ENCODE measurements around the gene DNAH7.
"Not testable (repeated sequence)": the region's sequence is repeated elsewhere in the genome, so short reads cannot be mapped to it uniquely, and the experiment has no call there.

DNAH7 gene

GRCh38 chr2:195967336-195967735 lies 101.3 kb downstream of the DNAH7 start:
- no peak overlapping the region for H3K9ac ChIP-seq (ENCODE audit: low read length in 2 of 2)
- no peaks in the 10 kb centered on the region for H3K36me3 ChIP-seq (ENCODE audit: control insufficient read depth in 2 of 2, insufficient read depth in 2 of 2, low read length in 2 of 2)
- no peak overlapping the region for H3K27ac ChIP-seq (ENCODE audit: low read length)
- no peak overlapping the region for H3K4me3 ChIP-seq (ENCODE audit: low read length in 2 of 2)
- H3K4me1 ChIP-seq (ENCODE audit: control insufficient read depth, insufficient read depth, low read length): no peaks in the 10 kb centered on the region
- H3K27me3 ChIP-seq (ENCODE audit: control insufficient read depth in 1 of 2, insufficient read depth in 2 of 2, low read length in 2 of 2): no peaks in the 10 kb centered on the region
- H3K9me3 ChIP-seq (ENCODE audit: control insufficient read depth in 2 of 2, low read length in 2 of 2): no peaks in the 10 kb centered on the region

- no peaks in the 10 kb centered on the region for H3K9me3 ChIP-seq (ENCODE audit: control insufficient read depth in 2 of 2, low read length in 2 of 2)
- no peak overlapping the region for H3K27ac ChIP-seq (ENCODE audit: low read length)
- no peak overlapping the region for H3K9ac ChIP-seq (ENCODE audit: low read length in 2 of 2)
- H3K4me1 ChIP-seq (ENCODE audit: control insufficient read depth, insufficient read depth, low read length): no peaks in the 10 kb centered on the region
- no peaks in the 10 kb centered on the region for H3K27me3 ChIP-seq (ENCODE audit: control insufficient read depth in 1 of 2, insufficient read depth in 2 of 2, low read length in 2 of 2)
- H3K4me3 ChIP-seq (ENCODE audit: low read length in 2 of 2): no peak overlapping the region
- H3K36me3 ChIP-seq (ENCODE audit: control insufficient read depth in 2 of 2, insufficient read depth in 2 of 2, low read length in 2 of 2): no peaks in the 10 kb centered on the region
These were observed 106.8 kb downstream of the DNAH7 start for GRCh38 chr2:195961873-195962272.

GRCh38 chr2:195959341-195959740 lies 109.3 kb downstream of the DNAH7 start:
- no peaks in the 10 kb centered on the region for H3K36me3 ChIP-seq (ENCODE audit: control insufficient read depth in 2 of 2, insufficient read depth in 2 of 2, low read length in 2 of 2)
- no peak overlapping the region for H3K9ac ChIP-seq (ENCODE audit: low read length in 2 of 2)
- H3K4me1 ChIP-seq (ENCODE audit: control insufficient read depth, insufficient read depth, low read length): no peaks in the 10 kb centered on the region
- H3K27me3 ChIP-seq (ENCODE audit: control insufficient read depth in 1 of 2, insufficient read depth in 2 of 2, low read length in 2 of 2): no peaks in the 10 kb centered on the region
- no peak overlapping the region for H3K27ac ChIP-seq (ENCODE audit: low read length)
- H3K4me3 ChIP-seq (ENCODE audit: low read length in 2 of 2): no peak overlapping the region
- no peaks in the 10 kb centered on the region for H3K9me3 ChIP-seq (ENCODE audit: control insufficient read depth in 2 of 2, low read length in 2 of 2)

GRCh38 chr2:195956725-195957124 lies 111.9 kb downstream of the DNAH7 start:
- Histone ChIP-seq H3K27me3 (ENCODE audit: control insufficient read depth in 1 of 2, insufficient read depth in 2 of 2, low read length in 2 of 2) (no peaks in the 10 kb centered on the region), H3K9ac (ENCODE audit: low read length in 2 of 2) (no peak overlapping the region), H3K9me3 (ENCODE audit: control insufficient read depth in 2 of 2, low read length in 2 of 2) (peaks cover 0 to 3% of the 10 kb centered on the region in 2 donors), H3K36me3 (ENCODE audit: control insufficient read depth in 2 of 2, insufficient read depth in 2 of 2, low read length in 2 of 2) (no peaks in the 10 kb centered on the region), H3K27ac (ENCODE audit: low read length) (no peak overlapping the region), H3K4me1 (ENCODE audit: control insufficient read depth, insufficient read depth, low read length) (no peaks in the 10 kb centered on the region), H3K4me3 (ENCODE audit: low read length in 2 of 2) (no peak overlapping the region)

- Histone ChIP-seq H3K27me3 (ENCODE audit: control insufficient read depth in 1 of 2, insufficient read depth in 2 of 2, low read length in 2 of 2) (no peaks in the 10 kb centered on the region), H3K9me3 (ENCODE audit: control insufficient read depth in 2 of 2, low read length in 2 of 2) (no peaks in the 10 kb centered on the region), H3K4me3 (ENCODE audit: low read length in 2 of 2) (no peak overlapping the region), H3K4me1 (ENCODE audit: control insufficient read depth, insufficient read depth, low read length) (no peaks in the 10 kb centered on the region), H3K27ac (ENCODE audit: low read length) (no peak overlapping the region), H3K9ac (ENCODE audit: low read length in 2 of 2) (no peak overlapping the region), H3K36me3 (ENCODE audit: control insufficient read depth in 2 of 2, insufficient read depth in 2 of 2, low read length in 2 of 2) (no peaks in the 10 kb centered on the region)
These were observed 123.6 kb downstream of the DNAH7 start for GRCh38 chr2:195945056-195945455.

GRCh38 chr2:195937176-195937575 lies 131.5 kb downstream of the DNAH7 start:
- Histone ChIP-seq H3K4me3 (ENCODE audit: low read length in 2 of 2) (no peak overlapping the region), H3K27ac (ENCODE audit: low read length) (no peak overlapping the region), H3K36me3 (ENCODE audit: control insufficient read depth in 2 of 2, insufficient read depth in 2 of 2, low read length in 2 of 2) (no peaks in the 10 kb centered on the region), H3K27me3 (ENCODE audit: control insufficient read depth in 1 of 2, insufficient read depth in 2 of 2, low read length in 2 of 2) (no peaks in the 10 kb centered on the region), H3K9me3 (ENCODE audit: control insufficient read depth in 2 of 2, low read length in 2 of 2) (no peaks in the 10 kb centered on the region), H3K4me1 (ENCODE audit: control insufficient read depth, insufficient read depth, low read length) (no peaks in the 10 kb centered on the region), H3K9ac (ENCODE audit: low read length in 2 of 2) (no peak overlapping the region)

- Histone ChIP-seq H3K27me3 (ENCODE audit: control insufficient read depth in 1 of 2, insufficient read depth in 2 of 2, low read length in 2 of 2) (no peaks in the 10 kb centered on the region), H3K36me3 (ENCODE audit: control insufficient read depth in 2 of 2, insufficient read depth in 2 of 2, low read length in 2 of 2) (no peaks in the 10 kb centered on the region), H3K27ac (ENCODE audit: low read length) (no peak overlapping the region), H3K9ac (ENCODE audit: low read length in 2 of 2) (no peak overlapping the region), H3K4me1 (ENCODE audit: control insufficient read depth, insufficient read depth, low read length) (no peaks in the 10 kb centered on the region), H3K9me3 (ENCODE audit: control insufficient read depth in 2 of 2, low read length in 2 of 2) (peaks cover 0 to 2% of the 10 kb centered on the region in 2 donors), H3K4me3 (ENCODE audit: low read length in 2 of 2) (no peak overlapping the region)
These were observed 134.2 kb downstream of the DNAH7 start for GRCh38 chr2:195934484-195934883.

GRCh38 chr2:195929531-195929930 lies 139.1 kb downstream of the DNAH7 start:
- peaks cover 0 to 2% of the 10 kb centered on the region in 2 donors for H3K9me3 ChIP-seq (ENCODE audit: control insufficient read depth in 2 of 2, low read length in 2 of 2)
- no peaks in the 10 kb centered on the region for H3K27me3 ChIP-seq (ENCODE audit: control insufficient read depth in 1 of 2, insufficient read depth in 2 of 2, low read length in 2 of 2)
- no peak overlapping the region for H3K27ac ChIP-seq (ENCODE audit: low read length)
- no peaks in the 10 kb centered on the region for H3K4me1 ChIP-seq (ENCODE audit: control insufficient read depth, insufficient read depth, low read length)
- H3K4me3 ChIP-seq (ENCODE audit: low read length in 2 of 2): no peak overlapping the region
- no peaks in the 10 kb centered on the region for H3K36me3 ChIP-seq (ENCODE audit: control insufficient read depth in 2 of 2, insufficient read depth in 2 of 2, low read length in 2 of 2)
- H3K9ac ChIP-seq (ENCODE audit: low read length in 2 of 2): no peak overlapping the region

GRCh38 chr2:195925120-195925519 lies 143.5 kb downstream of the DNAH7 start:
- Histone ChIP-seq H3K4me1 (ENCODE audit: control insufficient read depth, insufficient read depth, low read length) (no peaks in the 10 kb centered on the region), H3K27ac (ENCODE audit: low read length) (no peak overlapping the region), H3K36me3 (ENCODE audit: control insufficient read depth in 2 of 2, insufficient read depth in 2 of 2, low read length in 2 of 2) (no peaks in the 10 kb centered on the region), H3K4me3 (ENCODE audit: low read length in 2 of 2) (no peak overlapping the region), H3K9me3 (ENCODE audit: control insufficient read depth in 2 of 2, low read length in 2 of 2) (peaks cover 0 to 2% of the 10 kb centered on the region in 2 donors), H3K9ac (ENCODE audit: low read length in 2 of 2) (no peak overlapping the region), H3K27me3 (ENCODE audit: control insufficient read depth in 1 of 2, insufficient read depth in 2 of 2, low read length in 2 of 2) (no peaks in the 10 kb centered on the region)

- Histone ChIP-seq H3K4me1 (ENCODE audit: control insufficient read depth, insufficient read depth, low read length) (no peaks in the 10 kb centered on the region), H3K36me3 (ENCODE audit: control insufficient read depth in 2 of 2, insufficient read depth in 2 of 2, low read length in 2 of 2) (no peaks in the 10 kb centered on the region), H3K9me3 (ENCODE audit: control insufficient read depth in 2 of 2, low read length in 2 of 2) (no peaks in the 10 kb centered on the region), H3K27ac (ENCODE audit: low read length) (no peak overlapping the region), H3K27me3 (ENCODE audit: control insufficient read depth in 1 of 2, insufficient read depth in 2 of 2, low read length in 2 of 2) (no peaks in the 10 kb centered on the region), H3K4me3 (ENCODE audit: low read length in 2 of 2) (no peak overlapping the region), H3K9ac (ENCODE audit: low read length in 2 of 2) (no peak overlapping the region)
These were observed 144.7 kb downstream of the DNAH7 start for GRCh38 chr2:195923889-195924288.

- not testable (repeated sequence) for H3K4me3 ChIP-seq (ENCODE audit: low read length in 2 of 2); H3K9ac ChIP-seq (ENCODE audit: low read length in 2 of 2)
These were observed 151.5 kb downstream of the DNAH7 start for GRCh38 chr2:195917021-195917600.

More at GRCh38 chr2:195917021-195917600, 151.5 kb downstream of the DNAH7 start:
- not testable (repeated sequence) for H3K4me1 ChIP-seq (ENCODE audit: control insufficient read depth, insufficient read depth, low read length); H3K9me3 ChIP-seq (ENCODE audit: control insufficient read depth in 2 of 2, low read length in 2 of 2); H3K27me3 ChIP-seq (ENCODE audit: control insufficient read depth in 1 of 2, insufficient read depth in 2 of 2, low read length in 2 of 2); H3K36me3 ChIP-seq (ENCODE audit: control insufficient read depth in 2 of 2, insufficient read depth in 2 of 2, low read length in 2 of 2); H3K27ac ChIP-seq (ENCODE audit: low read length)
